Prostate gland (tissue), 2 donors: ENCODE data around the gene ZC3H10. TPM values are rescaled to one million over a fixed set of nuclear protein-coding genes. Genes with fewer than 3 reads are reported as not detected.
A peak's percentile ranks its signal among the peaks of the same experiment; 100 is the strongest.

Source experiments
- DNase-seq: peaks from one replicate; pipeline ENCODE4 v3.0.0-alpha.2; 2019; ENCODE audit warnings: low spot score
- H3K27ac ChIP-seq, 2 donors: fragments of 200-600 bp; sonication (generic); 2 replicates each; pipeline ENCODE4 v1.5.1; 2017 to 2019
- H3K27me3 ChIP-seq: fragments of 200-600 bp; sonication (generic); replicated peaks from 2 replicates; pipeline ENCODE4 v1.5.1; 2019; ENCODE audit not compliant: insufficient read depth
- H3K36me3 ChIP-seq, 2 donors: fragments of 200-600 bp; sonication (generic); 1 replicate in 1 of 2; 2 replicates in 1 of 2; pipeline versions ENCODE4 v1.5.1 to v1.8.1; 2017 to 2019
- H3K4me1 ChIP-seq: fragments of 200-600 bp; sonication (generic); replicated peaks from 2 replicates; pipeline ENCODE4 v1.5.1; 2019
- H3K4me3 ChIP-seq, 2 donors: fragments of 200-600 bp; sonication (generic); 2 replicates each; pipeline ENCODE4 v1.5.1; 2017 to 2019
- H3K9me3 ChIP-seq: fragments of 200-600 bp; sonication (generic); 2 replicates; pipeline ENCODE4 v1.5.1; 2017
- POLR2A ChIP-seq: fragments of 450-650 bp; IDR thresholded peaks from one replicate; pipeline ENCODE4 v1.6.1; 2016; ENCODE audit warnings: antibody characterized with exemption, mild to moderate bottlenecking
- POLR2AphosphoS5 ChIP-seq: sonication (generic); formaldehyde crosslinking; IDR thresholded peaks from one replicate; pipeline ENCODE4 v1.6.1; 2017; ENCODE audit warnings: antibody characterized with exemption
- WGBS: methylation state at CpG from one replicate; pipeline ENCODE4 v1.1.5; 2018; 5-methylcytosine and 5-hydroxymethylcytosine counted together
- intact Hi-C: fragments of 100-400 bp; cut with DNase I; formaldehyde crosslinking; loops from one replicate; pipeline ENCODE4 v1.14.2; 2022
- total RNA-seq, 2 donors: library from RNA; depleted of rRNA; stranded (reverse); fragments of >200 nt; gene quantifications; one replicate each; pipeline ENCODE4 v1.1.0, GENCODE V29; 2016
- TF ChIP-seq, protein P1 (sequence below), 4 experiments: fragments of 200-600 bp in 2 of 4; fragments of 450-650 bp in 2 of 4; sonication (generic) in 2 of 4; IDR thresholded peaks; 1 replicate in 3 of 4; 2 replicates in 1 of 4; pipeline ENCODE4 v1.5.1; 2016 to 2019; ENCODE audit warnings: antibody characterized with exemption in 4 of 4, mild to moderate bottlenecking in 2 of 4, moderate library complexity in 2 of 4

ZC3H10 gene
- total RNA-seq, 2 donors from 2014 or later, result 4.6 to 9.1 TPM

DNA sequence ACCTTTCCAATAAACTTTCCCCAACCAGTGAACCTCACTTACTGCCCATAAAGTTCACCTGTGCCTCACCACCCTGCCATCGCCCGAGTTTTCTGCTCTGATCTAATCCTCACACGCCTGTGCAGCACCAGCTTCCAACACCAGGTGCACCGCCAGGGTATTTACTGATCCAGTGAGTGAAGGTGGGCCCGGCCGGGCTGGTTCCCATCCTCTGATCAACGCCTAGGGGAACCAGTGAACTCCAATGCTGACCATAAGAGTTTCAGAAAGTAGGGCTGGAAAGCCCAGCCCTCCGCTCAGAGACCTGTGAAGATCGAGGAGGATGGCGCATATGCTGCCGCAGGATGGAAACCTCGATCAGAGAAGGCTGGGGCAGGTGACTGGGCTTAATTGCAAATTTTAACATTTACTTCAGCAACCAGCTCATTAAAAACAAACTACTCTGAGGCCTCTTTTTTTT, 33.6 kb downstream of the ZC3H10 start:
- 3% methylated on average over 12 of the region's 12 CpGs for whole genome bisulfite sequencing
- Histone ChIP-seq H3K27me3 (no peaks in the 10 kb centered on the region), H3K4me3 (peak overlapping the region; percentile 54 to 62), H3K9me3 (no peaks in the 10 kb centered on the region), H3K4me1 (peaks cover 5% of the 10 kb centered on the region), H3K36me3 (no peaks in the 10 kb centered on the region), H3K27ac (peak overlapping the region; percentile 96 to 97)
- intact Hi-C loops, result no loop called here
- DNase-seq, result peak; percentile 62
- TF ChIP-seq, protein P1, sequence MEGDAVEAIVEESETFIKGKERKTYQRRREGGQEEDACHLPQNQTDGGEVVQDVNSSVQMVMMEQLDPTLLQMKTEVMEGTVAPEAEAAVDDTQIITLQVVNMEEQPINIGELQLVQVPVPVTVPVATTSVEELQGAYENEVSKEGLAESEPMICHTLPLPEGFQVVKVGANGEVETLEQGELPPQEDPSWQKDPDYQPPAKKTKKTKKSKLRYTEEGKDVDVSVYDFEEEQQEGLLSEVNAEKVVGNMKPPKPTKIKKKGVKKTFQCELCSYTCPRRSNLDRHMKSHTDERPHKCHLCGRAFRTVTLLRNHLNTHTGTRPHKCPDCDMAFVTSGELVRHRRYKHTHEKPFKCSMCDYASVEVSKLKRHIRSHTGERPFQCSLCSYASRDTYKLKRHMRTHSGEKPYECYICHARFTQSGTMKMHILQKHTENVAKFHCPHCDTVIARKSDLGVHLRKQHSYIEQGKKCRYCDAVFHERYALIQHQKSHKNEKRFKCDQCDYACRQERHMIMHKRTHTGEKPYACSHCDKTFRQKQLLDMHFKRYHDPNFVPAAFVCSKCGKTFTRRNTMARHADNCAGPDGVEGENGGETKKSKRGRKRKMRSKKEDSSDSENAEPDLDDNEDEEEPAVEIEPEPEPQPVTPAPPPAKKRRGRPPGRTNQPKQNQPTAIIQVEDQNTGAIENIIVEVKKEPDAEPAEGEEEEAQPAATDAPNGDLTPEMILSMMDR (IDR thresholded peaks at IDR 0.05), result peak in 3 of 4 experiments; percentile 18 to 74 (median 61)
- TF ChIP-seq POLR2AphosphoS5, result no peak

GRCh38 chr12:56152132-56152755, 34.2 kb downstream of the ZC3H10 start, which contains the start of gene MYL6B:
Gene MYL6B, plus strand, starts transcription at chr12:56152587. Its CDS starts 1,332 bp downstream, at chr12:56153919.
- Histone ChIP-seq H3K27me3 (no peaks in the 10 kb centered on the region), H3K9me3 (no peaks in the 10 kb centered on the region), H3K27ac (peak within 1 kb of the TSS; percentile 96 to 97), H3K36me3 (no peaks in the 10 kb centered on the region), H3K4me3 (peak within 1 kb of the TSS; percentile 54 to 62), H3K4me1 (peaks cover 5% of the 10 kb centered on the region)
- TF ChIP-seq POLR2AphosphoS5 (peak; percentile 98), POLR2A (peak; percentile 53)
- TF ChIP-seq, protein P1 (IDR thresholded peaks at IDR 0.05), result peak in 1 of 4 experiments; percentile 14
- DNase-seq, result peak; percentile 93
- WGBS, result 0% methylated on average over 33 of the region's 37 CpGs
- intact Hi-C loops, result no loop called here

DNA sequence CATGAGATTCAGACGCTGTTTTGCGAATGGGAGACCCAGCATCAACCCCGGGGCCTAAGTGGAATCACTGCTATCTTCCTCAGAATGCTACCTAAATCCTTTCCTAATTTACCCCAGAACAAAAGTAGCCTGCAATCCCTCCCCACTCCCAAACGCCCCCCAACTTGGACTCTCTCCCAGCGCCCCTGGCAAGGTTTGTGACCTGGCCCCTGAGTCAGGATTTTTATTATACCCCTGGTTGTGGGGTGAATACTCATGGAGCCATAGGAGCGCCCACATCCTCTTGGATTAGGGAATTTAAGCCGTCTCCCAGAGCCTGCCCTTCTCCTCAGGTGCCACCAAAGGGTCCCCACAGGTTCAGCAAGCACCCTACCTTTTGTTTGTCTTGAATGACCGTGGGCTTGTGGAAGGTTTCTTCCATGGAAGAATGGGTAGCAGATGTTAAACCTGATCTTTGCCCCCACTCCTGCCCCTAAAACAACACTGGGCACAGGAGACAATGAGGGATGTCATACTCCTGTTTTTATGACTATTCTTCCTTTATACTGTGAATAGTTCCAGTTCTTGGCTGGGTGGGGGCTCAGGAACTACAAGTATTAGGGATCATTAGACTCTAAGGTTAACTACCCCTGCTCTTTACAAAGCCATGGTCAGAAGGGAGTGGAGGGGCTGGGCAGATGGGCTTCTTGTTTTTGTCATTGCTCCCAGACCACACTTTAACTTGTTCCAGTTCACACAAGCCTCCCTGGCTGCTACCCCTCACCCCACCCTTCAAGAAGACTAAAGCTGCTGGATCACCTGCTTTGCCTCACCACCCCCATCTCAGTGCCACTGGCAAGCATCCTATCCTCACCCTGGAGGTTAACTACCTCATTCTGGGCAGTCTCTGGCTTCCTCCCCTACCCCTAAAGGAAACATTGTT, 35.0 kb downstream of the ZC3H10 start:
- TF ChIP-seq POLR2AphosphoS5 (no peak), POLR2A (no peak)
- TF ChIP-seq, protein P1 (IDR thresholded peaks at IDR 0.05), result no peak
- no peaks in the 10 kb centered on the region for H3K27me3 ChIP-seq
- WGBS, result 7% methylated on average over 8 of the region's 8 CpGs
- peaks cover 5% of the 10 kb centered on the region for H3K4me1 ChIP-seq
- DNase-seq, result no peak
- intact Hi-C loops, result no loop called here
- H3K27ac ChIP-seq, result peak overlapping the region; percentile 96 to 97
- H3K36me3 ChIP-seq, result no peaks in the 10 kb centered on the region
- H3K9me3 ChIP-seq, result no peaks in the 10 kb centered on the region
- H3K4me3 ChIP-seq, result peak overlapping the region; percentile 54 to 62

- Histone ChIP-seq H3K4me1 (peaks cover 5% of the 10 kb centered on the region), H3K27me3 (no peaks in the 10 kb centered on the region), H3K27ac (no peak overlapping the region), H3K4me3 (no peak overlapping the region), H3K9me3 (no peaks in the 10 kb centered on the region), H3K36me3 (no peaks in the 10 kb centered on the region)
- intact Hi-C loops, result no loop called here
- WGBS, result 58% methylated on average over 5 of the region's 5 CpGs
- no peak for DNase-seq
- TF ChIP-seq POLR2A, result no peak
- TF ChIP-seq, protein P1 (IDR thresholded peaks at IDR 0.05), result no peak
These were observed 35.6 kb downstream of the ZC3H10 start for GRCh38 chr12:56153678-56154065.
